ENCODE measurements around the gene DOCK10.

Gene DOCK10

DNA sequence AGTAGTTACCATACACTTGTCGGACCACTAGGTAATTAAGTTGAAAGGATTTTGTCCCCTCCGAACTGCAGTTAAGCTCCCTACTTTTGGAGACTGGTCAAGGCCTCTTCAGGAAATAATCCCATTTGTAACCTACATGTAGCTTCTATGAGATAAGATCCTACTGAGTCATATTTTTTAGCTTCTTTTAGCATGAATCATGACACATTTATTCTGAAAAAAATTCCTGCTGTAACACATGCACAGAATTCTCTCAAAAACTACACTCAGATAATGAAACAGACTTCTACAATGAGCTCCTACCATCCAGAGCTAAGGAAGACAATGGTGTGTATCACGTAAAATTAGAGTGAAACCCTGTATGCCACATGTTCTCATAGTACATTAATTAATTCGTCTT is 225.5 kb downstream of the DOCK10 start:
- DNase-seq, result no peak

DNA sequence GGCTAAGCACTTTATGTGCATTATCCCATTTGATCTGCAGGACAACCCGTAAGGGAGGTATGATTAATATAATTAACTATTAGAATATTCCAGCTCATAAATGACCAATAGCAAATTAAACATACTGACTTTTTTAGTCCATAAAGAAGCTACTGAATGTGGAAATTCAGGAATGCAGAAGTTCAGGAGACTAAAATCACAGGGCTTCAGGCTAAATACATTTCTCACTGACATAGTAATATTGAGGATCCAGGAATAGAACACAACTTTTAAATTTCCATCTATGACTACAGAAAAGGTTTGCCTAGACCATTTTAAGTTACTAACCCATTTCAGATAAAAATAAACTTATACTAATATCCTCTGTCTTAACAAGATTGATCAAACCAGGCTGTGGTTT is 228.7 kb downstream of the DOCK10 start:
- no peak for DNase-seq

DNA sequence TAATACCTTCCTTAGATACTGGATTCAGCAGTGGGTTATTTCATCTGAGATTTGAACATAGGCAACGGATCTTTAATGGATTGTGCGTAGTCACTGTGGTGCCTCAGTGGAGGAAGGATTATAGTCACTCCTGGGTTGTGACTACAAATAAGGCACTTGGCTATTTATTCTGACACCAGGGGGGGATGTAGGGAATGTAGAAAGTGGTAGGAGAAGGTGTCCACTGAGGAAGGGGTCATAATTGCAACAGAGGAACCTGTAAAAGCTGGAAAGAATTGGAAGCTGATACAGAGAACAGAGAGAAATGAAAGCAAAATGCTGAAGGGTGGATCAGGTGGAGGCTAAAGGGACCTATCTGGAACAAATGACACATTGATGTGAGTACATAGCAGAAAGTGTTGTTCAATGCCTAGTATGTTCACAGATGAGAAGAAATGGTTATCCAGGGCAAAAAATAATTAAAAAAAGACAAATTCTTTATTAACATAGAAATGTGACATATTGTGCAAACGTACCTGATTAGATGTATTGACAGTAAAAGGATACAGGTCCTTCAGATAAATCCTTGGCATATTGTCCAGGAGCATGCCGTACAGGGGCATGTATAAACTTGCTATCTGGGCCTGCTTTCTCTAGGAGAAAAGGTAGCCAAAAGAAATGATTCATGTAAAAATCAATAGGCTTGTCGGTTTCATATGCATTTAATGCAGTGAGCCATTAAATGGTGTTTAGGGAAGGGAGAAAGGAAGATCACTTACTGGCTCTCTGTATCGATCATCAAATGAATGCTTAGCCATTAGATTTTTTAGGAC is 234.9 kb downstream of the DOCK10 start:
- DNase-seq, result no peak

DNA sequence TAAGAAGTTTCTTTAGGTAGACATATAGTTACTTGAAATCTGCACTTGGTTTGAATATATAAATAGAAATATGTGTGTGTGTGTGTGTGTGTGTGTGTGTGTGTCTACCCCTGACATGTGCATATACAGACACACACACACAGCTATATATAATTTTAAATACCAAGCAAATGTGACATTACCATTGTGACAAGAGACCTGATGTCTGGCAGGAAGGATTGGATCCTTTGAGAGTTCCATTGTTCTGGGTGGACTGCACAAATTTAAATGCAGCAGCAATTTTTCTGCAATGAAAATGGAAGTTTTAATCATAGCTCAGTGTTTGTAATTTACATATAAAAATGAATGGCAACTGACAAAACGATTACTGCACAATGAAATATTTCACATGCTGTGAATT is 238.3 kb downstream of the DOCK10 start:
- no peak for DNase-seq

DNA sequence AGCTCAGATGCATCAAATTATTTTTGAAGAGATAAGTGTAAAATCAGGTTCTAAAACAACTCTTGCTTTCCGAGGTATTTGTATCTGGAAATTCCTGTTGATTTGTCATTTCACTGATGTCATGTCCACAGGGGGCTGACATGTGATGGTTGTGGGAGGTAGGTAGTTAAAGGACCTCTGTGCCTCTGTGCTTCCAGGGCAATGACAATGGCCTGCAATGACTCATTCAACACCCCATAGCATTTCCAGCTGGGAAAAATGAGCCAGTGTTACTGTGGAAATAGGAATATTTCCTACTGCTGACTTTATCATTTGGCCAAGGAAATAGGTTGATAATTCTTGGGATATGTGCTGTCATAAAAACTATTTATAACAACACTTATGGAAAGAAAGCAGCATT is 239.9 kb downstream of the DOCK10 start:
- DNase-seq, result no peak

DNA sequence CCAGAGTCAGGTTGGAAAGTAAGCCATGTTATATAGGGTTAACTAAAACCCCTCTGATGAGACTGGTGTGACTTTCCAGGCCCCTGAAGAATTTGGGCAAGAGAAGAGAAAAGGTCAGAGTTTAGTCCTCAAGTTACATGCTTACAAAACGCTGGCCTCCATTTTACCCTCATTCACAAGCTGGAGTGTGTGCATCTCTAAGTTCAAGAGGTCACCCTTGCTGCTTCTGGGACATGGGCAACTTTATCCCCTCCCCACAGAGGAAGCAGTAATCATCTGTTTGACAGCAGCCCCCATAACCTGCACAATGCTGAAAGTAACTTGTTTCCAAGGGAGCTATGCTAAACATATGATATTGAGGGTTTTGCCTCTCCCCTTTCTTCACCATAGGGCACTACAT is 240.9 kb downstream of the DOCK10 start:
- DNase-seq, result no peak

DNA sequence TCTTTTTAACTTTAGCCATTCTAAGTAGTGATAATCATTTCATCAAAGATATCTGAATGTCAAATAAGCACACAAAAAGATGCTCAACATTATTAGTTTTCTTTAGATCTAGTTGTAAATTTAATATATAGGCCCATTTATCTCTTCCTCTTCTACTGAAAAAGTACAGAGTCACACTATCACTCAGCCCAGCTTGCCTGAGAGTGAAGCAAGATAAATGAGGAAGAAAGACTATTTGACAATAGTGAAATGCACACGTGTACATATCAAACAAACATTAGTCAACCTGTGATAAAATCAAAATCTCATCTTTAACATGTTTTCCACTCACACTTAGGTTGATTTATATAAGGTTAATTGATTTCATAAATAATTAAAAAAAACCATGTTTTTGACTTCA is 242.6 kb downstream of the DOCK10 start:
- no peak for DNase-seq

DNA sequence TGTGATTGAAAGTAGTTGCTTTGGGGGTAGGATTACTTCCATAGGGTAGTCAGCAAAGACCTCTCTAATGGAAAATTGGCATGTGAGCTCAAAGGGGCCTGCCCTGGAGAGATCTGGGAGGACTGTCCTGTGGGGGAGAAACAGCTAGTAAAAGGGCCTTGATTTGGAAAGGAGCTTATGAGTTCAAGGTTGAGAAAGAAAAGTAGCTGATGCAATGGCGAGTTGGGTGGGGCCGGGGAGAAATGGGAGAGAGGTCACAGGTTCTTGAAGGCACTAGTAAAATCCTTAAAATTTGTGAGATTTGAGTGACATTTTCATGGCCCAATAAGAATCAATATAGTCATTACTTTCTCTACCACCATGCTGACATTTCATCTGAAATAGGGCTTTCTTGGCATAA is 244.1 kb downstream of the DOCK10 start:
- no peak for DNase-seq

DNA sequence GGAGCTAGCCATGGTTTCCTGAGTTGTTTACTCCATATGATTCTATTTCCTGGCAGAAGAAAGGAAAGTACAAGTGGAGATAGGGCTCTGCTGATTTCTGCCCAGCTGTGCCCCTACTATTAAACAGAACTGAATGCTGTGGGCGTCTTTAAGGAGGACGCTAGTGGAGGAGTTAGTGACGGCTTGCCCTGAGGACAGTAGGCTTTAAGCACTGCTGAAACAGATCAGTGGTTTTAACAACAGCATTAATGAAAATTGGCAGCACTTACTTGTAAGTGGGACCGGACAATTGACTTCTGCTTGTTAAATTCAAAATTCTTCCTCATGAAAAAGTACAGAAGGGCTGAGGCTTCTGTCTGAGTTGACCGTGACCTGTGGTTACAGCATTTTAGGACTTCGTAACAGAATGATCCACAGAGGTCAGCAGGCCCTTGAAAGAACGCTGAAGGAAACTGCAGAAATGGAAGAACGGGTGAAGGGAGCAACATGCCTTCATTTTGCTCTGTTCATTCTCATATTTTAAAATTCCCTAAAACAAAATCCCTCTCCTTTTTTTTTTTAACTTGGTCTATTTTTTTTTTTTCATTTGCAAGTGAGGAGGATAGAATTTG is 245.5 kb downstream of the DOCK10 start:
- DNase-seq, result no peak

DNA sequence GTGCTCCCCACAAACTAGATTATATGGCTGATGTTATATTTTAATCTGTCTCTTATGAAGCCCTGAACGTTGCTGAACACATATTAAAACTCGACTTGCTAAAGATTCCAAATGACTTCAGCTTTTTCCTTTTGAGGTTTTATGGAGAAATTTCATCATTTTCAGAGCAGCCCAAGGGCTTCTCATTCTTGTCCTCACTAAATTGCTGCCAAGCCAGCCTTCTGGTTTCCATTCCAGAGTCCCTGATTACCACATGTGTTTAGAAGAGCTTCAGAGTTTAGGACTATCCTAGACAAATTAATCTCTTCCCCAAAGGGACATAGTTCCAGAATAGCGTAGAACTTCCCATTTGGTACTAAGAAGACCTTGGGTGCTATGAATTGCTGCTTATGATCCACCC is 248.3 kb downstream of the DOCK10 start:
- DNase-seq, result no peak

DNA sequence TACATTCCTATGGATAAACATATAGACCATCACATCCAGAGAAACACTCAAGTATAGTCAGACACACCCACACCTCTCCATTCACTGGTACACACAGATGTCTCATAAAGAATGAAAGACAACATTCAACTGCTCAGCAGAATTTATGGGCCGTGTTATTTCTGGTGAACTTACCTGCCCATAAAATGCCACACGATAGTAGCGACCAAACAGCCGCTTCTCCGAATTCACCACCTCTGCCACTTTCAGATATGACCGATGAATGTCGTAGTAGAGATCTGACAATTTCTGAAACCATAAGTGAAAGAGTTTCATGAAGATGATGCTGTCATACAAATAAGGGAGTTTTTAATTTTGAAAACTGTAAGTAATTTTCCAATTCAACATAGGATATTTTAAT is 255.4 kb downstream of the DOCK10 start:
- DNase-seq, result no peak

DNA sequence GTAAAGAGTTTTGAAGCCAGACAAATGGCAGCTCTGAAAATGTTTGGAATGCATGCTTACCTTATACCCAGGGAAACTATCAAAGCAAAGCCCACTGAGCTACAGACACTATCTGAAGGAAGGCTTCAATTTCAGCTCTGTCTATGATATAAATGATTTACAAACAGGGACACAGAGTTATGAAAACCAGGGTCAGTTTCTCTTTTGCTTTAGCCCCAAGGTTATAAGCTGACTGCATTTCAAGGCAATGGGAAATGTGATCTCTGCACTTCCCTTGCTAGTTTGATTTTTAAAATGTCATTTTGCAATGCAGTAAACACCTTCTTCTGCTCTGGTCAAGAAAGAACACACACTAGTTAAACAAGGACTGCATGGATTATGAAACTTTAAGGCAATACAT is 260.9 kb downstream of the DOCK10 start:
- DNase-seq, result no peak

DNA sequence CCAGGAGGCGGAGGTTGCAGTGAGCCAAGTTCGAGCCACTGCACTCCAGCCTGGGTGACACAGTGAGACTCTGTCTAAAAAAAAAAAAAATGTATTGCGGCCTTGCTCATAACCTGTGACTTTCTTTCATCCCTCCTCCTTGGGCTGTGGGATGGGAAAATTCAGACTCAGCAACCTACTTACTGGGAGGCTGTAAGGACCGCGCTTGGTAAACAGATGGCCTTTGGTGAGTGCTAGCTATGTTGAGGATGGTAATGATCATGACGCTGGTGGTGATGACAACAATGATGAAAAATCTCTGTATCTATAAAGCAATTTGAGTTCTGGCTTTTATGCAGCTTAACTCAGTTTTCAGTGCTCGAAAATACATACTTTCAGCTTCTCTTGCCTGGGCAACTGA is 261.4 kb downstream of the DOCK10 start:
- DNase-seq, result no peak

DNA sequence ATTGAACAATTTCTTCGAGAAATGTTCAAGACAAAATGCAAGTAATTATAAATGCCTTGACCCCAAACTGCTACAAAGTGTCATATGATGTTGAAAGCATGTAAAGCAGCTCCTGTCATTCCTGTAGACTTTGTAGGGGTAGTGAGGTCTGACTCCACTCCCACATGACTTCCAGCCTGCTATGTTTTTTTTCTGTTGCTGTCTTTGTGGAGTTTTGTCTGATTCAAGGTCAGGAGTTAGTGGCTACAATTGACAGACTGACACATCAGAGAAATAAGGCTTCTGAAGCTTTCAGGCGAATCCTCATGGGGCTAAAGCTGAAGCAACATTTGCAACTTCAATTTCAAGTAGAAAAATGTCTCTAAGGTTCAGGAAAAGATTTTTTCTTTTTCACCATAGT is 262.2 kb downstream of the DOCK10 start:
- DNase-seq, result no peak

DNA sequence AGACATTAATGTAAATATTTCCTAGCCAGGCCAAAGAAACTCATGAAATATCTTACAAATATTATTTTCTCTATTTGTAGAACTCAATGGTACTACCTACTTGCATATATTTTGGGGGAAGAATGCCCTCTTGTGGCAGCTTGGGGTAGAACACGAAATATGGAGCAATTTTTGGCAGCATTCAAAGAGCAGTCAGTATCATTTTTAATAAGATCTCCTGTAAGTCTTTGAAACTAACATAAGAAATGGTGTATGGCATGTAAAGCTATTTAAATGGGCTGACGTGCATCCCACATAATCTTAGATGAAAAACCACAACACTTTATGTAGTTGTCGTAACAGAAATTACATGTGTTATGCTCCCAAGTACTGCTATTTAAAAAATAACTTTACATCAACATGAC is 263.8 kb downstream of the DOCK10 start:
- DNase-seq, result no peak

DNA sequence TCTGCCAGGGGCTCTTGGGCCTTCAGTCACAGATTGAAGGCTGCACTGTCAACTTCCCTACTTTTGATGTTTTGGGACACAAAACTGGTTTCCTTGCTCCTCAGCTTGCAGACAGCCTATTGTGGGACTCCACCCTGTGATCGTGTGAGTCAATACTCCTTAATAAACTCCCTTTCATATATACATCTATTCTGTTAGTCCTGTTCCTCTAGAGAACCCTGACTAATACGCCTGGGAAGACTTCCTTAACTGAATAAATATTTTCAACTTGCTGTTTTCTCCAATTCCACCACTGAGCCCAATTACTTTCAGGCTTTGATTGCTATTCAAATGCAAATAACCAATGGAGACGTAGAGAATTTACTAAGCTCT is 264.7 kb downstream of the DOCK10 start:
- no peak for DNase-seq

DNA sequence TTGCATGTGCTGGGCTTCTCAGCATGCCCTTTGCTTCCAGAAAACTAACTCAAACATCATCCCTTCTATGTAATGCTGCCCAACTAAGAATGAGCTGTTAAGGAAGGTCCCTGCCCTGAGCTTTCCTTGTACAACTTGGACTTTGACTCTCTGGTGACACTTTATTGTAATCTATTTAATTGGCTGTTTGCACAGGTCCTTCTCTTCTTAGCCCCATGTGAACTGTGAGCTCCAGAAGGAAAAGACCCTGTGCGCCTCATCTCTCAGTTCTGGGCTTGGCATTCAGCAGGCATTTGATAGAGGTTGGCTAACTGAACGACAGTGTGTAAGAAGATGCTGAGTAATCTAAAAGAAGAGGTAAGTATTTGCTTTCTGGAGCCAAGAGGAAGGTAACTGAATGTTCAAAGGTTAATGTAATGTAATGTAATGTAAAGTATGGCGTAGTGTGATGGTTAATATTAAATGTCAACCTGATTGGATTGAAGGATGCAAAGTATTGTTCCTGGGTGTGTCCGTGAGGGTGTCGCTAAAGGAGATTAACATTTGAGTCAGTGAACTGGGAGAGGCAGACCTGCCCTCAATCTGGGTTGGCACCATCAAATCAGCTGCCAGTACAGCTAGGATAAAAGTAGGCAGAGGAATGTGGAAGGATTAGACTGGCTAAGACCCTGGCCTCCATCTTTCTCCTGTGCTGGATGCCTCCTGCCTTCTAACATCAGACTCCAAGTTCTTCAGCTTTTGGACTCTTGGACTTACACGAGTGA is 265.3 kb downstream of the DOCK10 start:
- no peak for DNase-seq

DNA sequence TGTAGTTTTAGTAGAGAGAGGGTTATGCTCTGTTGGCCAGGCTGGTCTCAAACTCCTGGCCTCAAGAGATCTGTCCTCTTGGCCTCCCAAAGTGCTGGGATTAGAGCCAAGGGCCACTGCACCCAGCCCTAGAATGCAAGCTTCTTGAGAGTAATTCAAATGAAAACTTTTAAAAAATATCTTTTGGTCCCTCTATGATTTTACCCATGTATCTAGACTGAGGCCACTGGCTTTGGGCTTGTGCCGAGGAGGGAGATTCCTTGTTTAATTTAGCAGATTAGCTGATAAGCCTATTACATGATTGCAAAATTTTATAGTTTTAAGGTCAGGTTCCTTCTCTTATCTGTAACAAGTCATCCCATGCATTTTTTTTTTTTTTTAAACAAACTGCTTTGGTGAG is 266.6 kb downstream of the DOCK10 start:
- no peak for DNase-seq

DNA sequence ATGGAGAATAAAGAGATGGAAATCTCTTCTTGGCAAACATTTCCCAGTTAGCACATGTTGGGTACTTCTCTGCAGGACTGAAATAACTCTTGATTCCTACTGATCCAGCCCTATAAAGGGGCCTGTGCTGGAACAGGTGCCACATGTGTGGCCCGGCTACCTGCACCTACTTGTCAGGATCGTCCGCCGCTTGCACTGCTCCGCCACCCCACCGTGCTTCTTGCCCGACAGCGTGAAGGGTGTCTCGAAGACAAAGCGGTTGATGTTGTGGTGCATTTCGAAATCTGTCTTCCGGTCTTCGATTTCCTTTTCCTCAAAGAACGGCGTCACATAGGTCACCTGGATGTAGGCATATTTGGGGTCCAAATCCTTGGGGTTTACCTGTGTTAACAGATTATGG is 267.5 kb downstream of the DOCK10 start:
- no peak for DNase-seq

DNA sequence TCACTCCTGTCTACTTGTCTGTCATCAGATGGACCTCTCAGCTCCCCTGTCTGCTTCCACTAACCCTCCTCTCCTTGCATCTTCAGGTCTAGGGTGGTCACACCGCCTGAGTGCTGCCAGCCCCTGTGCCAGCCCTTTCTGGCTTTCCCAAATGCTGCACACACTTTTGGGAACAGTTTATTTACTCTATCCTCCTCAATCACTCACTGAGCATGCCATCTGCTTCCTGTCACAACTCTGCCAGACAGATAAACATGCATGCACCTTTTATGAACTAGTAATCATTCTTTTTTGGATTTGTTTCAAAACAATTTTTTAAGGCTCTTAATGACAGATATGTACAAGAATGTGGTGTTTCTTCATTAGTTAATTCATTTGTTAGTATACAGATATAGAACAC is 269.8 kb downstream of the DOCK10 start:
- no peak for DNase-seq

DNA sequence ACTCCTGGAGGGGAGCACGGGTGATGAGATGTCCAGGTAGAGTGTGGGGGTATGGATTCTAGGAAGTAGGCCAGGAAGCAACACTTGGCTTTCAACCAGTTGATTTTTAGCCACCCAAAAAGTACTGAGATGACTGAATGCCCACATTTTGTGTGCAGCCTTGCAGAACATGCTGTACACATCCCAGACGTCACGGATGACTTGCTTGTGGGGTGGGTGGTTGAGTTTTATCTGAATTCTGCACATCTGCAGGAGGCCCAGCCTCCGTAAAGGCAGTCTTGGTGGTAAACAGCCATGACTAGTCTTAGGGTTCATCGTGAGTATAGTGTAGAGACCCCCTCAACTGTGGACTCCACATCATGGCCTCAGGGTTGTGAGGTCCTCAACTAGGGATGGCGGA is 272.8 kb downstream of the DOCK10 start:
- no peak for DNase-seq

DNA sequence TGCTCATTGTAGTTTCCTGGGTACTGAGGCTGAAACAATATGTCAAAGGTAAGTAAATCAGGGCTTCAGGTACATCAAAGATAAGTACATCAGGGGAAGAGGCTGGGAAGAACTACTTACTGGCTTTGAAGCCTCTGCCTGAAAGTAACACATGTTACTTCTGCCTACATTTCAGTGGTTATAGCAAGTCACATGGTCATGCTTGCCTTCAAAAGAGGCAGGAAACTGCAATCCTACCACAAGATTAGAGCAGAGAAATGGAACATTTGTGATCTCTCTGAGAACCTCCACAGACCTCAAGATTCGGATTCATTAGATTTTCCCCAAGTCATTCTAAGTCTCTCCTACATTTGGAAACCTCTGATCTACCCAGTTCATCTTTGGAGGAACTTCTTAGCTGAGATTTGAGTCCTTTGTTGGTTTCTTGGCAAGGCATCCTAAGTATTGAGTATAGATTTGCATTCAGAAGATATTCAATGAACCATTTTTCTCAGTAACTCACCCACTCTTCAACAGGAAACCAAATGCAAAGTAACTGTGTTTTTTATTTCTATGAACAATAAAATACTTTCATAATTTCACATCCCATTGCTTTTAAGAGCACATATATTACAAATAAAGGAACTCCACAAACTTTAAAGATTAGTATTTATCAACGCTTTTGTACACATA is 277.6 kb downstream of the DOCK10 start:
- DNase-seq, result no peak

DNA sequence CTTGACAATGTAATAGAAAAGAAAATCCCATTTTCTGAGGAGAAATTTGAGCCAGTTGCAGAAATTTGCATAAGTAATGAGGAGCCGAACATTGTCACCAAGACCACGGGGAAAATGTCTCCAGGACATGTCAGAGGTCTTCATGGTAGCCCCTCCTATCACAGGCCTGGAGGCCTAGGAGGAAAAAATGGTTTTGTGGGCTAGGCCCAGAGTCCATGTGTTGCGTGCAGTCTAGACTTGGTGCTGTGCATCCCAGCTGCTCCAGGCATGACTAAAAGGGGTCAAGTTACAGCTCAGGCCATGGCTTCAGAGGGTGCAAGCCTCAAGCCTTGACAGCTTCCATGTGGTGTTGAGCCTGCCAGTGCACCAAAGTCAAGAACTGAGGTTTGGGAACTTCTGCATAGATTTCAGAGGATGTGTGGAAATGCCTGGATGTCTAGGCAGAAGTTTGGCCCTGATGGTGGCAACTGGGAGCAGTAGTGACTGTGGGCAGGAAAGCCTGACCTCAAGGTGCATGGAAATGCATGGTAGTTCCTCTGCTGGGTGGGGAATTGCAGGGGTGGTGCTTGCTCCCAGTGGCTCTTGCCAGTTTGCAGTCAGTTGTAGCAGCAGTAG is 284.2 kb downstream of the DOCK10 start:
- no peak for DNase-seq
